GM19468 (cell line): ENCODE results near the gene THAP2.

Experiments used
- ATAC-seq: cut with Tn5 transposase; IDR thresholded peaks from one replicate; pipeline ENCODE4 v1.9.1; 2021; ENCODE audit warnings: mild to moderate bottlenecking, moderate library complexity, moderate number of reproducible peaks; ENCODE audit not compliant: unreplicated experiment; ENCODE audit errors: extremely low read depth

The THAP2 gene

GRCh38 chr12:71663561-71664410, at the start of gene THAP2, which contains the start of gene ZFC3H1:
TSS of gene THAP2 (plus strand) at chr12:71664301. CDS start at chr12:71664510, 209 bp downstream.
TSS of gene ZFC3H1 (minus strand) at chr12:71663848. CDS start at chr12:71663610, 238 bp downstream.
- peak; percentile 96 for ATAC-seq

DNA sequence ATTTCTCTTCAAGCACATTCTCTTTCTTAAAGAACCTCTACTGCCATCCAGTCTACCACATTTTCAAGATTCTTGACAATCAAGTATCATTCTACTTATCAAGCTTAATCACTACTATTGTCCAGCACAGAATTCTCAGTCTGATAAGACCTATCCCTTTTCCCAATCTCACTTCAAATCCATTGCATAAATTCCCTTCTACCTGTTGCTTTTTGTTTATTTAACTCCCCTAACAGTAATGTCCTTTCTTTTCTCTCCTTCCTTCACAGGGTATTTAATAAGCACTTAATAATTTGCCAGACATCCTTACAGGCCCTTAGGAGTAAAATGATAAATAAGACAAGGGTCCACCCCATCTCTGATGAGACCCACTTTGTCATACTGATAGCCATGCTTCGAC, 42.2 kb upstream of the THAP2 start:
- no peak for ATAC-seq

GRCh38 chr12:71625476-71625875, 38.6 kb upstream of the THAP2 start:
- no peak for ATAC-seq

GRCh38 chr12:71626098-71626497, 38.0 kb upstream of the THAP2 start:
- no peak for ATAC-seq

GRCh38 chr12:71626768-71627167, 37.3 kb upstream of the THAP2 start:
- no peak for ATAC-seq

GRCh38 chr12:71627438-71628002, 36.6 kb upstream of the THAP2 start:
- ATAC-seq = no peak

DNA sequence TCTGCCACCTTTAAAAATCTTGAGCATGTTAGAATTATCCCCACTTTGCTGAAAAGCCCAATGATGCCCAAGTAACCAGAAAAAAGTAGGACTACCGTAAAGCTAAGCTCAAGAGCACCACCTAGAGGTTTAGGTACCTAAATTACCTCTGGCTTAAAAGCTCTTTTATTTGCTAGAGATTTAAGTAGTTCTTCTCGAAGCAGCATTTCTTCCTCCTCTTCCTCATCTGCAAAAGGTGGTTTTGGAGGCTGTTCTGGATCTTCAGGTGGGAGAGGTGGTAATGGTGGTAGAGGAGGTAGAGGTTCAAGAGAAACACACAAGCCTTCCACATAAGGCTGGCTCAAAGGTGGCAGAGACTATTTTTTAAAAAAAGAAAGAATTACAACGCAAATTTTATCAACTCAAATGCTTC, 27.4 kb upstream of the THAP2 start:
- peak; percentile 62 for ATAC-seq

DNA sequence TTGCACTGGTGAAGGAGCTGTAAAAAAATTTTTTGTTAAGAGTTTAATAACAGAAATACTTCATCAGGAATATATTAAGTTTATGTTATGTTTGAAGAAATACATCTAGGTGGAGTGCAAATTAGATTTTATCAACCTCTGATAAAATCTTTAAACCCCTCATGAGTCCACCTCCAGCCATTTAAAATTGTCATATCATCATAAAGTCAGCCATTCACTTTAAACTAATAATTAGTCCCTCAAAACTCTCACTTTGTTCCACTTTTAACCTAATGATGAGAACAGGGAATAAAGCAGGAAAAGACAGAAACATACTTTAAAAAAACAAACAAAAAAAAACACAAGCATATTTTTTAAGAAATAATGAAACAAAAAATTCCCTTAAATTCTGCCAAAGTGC, 25.6 kb upstream of the THAP2 start:
- ATAC-seq = no peak

DNA sequence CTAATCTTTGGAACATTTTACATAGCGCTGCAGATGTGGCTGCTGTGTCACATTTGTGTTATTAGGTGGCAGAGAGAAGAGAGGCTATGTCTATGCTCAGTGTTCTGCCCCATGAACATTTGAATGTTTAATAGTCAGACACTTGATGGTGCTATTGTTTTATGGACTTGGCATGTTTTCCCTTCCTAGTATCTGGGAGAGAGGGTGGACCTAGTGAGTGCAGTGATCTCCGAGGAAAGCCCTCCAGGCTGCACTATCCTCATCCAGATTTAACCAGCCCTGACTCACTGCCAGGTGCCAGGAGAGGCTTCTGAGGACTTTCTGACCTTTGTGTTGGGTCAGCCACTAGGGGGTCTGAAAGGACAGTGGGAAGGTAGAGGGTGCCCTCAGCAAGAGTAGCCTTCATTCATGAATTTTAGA, 24.8 kb upstream of the THAP2 start:
- no peak for ATAC-seq

GRCh38 chr12:71640316-71640715, 23.8 kb upstream of the THAP2 start:
- no peak for ATAC-seq

- ATAC-seq = no peak
Measured at GRCh38 chr12:71641390-71641789, 22.7 kb upstream of the THAP2 start.

DNA sequence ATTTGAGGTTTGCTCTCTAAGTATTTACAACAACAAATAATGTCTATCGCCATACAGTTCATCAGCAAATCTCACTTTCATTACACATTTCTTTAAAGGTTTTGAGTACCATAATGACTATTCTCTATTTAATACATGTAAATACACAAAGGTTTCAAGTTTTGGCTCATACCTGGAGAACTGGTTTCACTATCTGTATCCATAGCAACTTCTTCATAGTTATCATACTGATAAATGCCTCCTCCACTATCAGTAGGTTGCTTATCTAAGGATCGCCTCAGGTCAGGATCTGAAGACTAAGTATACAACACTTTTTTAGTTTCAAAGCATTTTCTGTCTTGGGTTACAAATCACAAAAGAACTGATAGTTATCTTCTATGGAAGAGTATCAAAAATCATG, 21.8 kb upstream of the THAP2 start:
- ATAC-seq = no peak

GRCh38 chr12:71645268-71645667, 18.8 kb upstream of the THAP2 start:
- ATAC-seq = no peak

DNA sequence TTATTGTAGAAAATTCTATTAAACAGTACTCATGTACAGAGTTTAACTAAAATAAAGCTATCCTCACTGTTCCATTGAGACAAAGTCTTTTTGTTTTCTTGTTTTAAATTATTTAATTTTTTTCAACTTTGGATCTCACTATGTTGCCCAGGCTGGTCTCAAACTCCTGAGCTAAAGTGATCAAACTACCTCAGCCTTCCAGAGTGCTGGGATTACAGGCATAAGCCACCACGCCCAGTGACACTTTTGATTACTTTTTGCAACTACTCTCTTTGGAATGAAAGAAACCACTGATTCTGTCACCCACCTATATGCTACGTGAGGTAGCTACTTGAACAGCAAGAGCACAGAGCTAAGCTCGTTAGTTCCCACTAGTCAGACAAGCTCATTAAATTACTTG, 17.6 kb upstream of the THAP2 start:
- ATAC-seq = no peak

DNA sequence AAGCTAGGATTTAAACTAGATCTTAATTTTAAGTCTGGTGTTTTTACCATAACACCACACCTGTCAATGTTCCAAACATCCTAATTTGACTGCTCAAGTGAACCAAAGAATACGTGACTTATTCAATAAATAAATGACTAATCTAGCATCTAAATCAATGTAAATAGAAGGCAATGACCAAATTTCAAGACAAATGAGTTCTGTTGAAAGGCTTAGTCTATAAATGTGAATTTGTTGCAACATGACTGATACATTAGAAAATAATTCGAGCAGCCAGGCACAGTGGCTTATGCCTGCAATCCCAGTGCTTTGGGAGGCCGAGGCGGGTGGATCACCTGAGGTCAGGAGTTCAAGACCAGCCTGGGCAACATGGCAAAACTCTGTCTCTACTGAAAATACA, 15.6 kb upstream of the THAP2 start:
- ATAC-seq = no peak

DNA sequence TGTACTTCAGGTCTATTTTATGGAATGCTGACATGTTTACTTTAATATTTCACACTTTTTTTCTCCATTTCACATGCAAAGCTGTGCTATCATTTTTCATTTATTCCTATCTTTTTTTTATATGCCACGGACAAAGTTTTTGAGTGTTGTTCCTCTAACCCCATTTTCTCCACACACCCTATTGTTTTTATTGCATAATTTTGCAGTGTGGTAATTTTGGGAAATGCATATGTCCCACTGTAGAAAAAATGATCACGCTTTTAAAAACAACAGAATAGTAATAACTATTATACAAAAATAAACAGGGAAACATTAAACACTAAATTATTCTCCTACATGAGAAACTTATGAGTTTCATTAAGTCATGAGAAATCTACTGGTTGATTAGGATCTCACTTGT, 14.7 kb upstream of the THAP2 start:
- no peak for ATAC-seq

DNA sequence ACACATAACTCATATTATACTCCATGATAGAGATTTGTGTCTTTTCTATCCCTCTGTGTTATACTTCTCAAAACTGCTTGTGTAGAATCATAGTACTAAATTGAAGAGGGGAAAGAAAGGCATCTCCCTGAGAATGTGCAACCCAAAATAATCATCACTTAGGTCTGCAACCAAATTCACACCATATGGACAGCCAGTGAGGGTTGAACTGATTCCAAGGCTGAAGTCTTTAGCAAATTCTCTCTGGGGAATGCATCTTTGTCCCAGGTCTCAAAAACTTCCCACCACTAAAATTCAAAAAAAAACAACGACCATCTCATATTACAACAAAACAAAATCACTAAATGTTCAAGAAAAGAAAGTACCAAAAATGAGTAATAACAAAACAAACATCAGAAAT, 11.4 kb upstream of the THAP2 start:
- no peak for ATAC-seq

DNA sequence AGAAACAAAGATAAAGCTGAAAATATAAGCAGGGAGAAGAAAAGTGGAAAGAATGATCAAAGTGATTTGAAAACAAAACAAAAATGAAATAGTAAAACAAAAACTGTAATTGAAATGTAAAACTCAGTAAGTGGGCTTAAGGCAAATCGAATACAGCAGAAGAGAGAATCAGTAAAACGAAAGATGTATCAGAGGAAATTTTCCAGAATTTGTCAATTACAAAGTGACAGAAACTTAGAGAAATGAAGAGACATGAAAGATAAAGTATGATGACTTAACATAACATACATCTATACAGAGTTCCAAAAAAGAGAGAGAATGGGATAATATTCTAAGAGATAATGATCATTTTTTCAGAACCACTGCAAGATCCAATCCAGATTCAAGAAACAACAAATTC, 11.0 kb upstream of the THAP2 start:
- ATAC-seq = no peak

- ATAC-seq = no peak
Measured at GRCh38 chr12:71654200-71654599, 9.9 kb upstream of the THAP2 start.

GRCh38 chr12:71655495-71655894, 8.6 kb upstream of the THAP2 start:
- no peak for ATAC-seq

DNA sequence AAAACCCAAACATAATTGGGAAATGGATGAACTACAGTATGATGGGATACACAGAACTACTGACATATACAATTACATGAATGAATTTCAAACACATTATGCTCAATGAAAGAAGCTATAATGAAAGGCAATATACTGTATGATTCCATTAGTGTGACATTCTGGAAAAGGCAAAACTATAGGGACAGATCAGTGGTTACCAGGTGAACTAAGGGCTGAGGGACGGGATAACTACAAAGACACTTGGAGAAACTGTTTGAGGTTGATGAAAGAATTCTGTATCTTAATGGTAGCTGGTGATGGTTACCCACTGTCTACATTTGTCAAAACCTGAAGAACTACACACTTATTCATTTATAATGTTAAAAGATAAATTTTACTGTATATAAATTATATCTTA, 8.2 kb upstream of the THAP2 start:
- no peak for ATAC-seq

GRCh38 chr12:71656740-71657139, 7.4 kb upstream of the THAP2 start:
- ATAC-seq = no peak
